K562 (cell line): ENCODE data around the gene ARHGAP25. TPM values are rescaled to one million over a fixed set of nuclear protein-coding genes. Genes with fewer than 3 reads are reported as not detected.
A peak's percentile ranks its signal among the peaks of the same experiment; 100 is the strongest.

Experiments
- CBFB ChIP-seq: sonication (generic); formaldehyde crosslinking; IDR thresholded peaks from 2 replicates; pipeline ENCODE4 v1.4.0; 2020; ENCODE audit warnings: mild to moderate bottlenecking, missing genetic modification reagents
- CEBPG ChIP-seq, 3 experiments: fragments of 200-800 bp in 1 of 3; sonication (Bioruptor generic) in 1 of 3; sonication (generic) in 1 of 3; formaldehyde crosslinking in 1 of 3; IDR thresholded peaks in 2 of 3; conservative IDR thresholded peaks in 1 of 3; 2 replicates each; pipeline versions ENCODE4 v1.6.1 to v1.8.0; 2016 to 2022; ENCODE audit warnings: missing compliant biosample characterization in 2 of 3, missing genetic modification characterization in 2 of 3, mild to moderate bottlenecking in 1 of 3, missing genetic modification reagents in 1 of 3
- CUX1 ChIP-seq: fragments of 200-800 bp; sonication (Bioruptor generic); IDR thresholded peaks from 2 replicates; pipeline ENCODE4 v1.6.1; 2016; ENCODE audit warnings: missing genetic modification characterization, missing compliant biosample characterization
- DPF2 ChIP-seq: fragments of 450-650 bp; IDR thresholded peaks from 2 replicates; pipeline ENCODE4 v1.6.1; 2016
- EP300 ChIP-seq: IDR thresholded peaks from 2 replicates; pipeline ENCODE4 v1.6.1; 2012; ENCODE audit warnings: low read length, improper control_type of control experiment
- EP400 ChIP-seq: fragments of 450-650 bp; IDR thresholded peaks from 2 replicates; pipeline ENCODE4 v1.6.1; 2017; ENCODE audit warnings: antibody characterized with exemption, mild to moderate bottlenecking, moderate library complexity
- MTA1 ChIP-seq: fragments of 450-650 bp; IDR thresholded peaks from 2 replicates; pipeline ENCODE4 v1.6.1; 2017; ENCODE audit warnings: borderline replicate concordance
- POLR3G ChIP-seq: IDR thresholded peaks from 2 replicates; pipeline ENCODE4 v1.6.1; 2011; ENCODE audit not compliant: insufficient read length, insufficient replicate concordance; ENCODE audit errors: extremely low read depth
- RBM22 ChIP-seq: fragments of 200-400 bp; formaldehyde crosslinking; IDR thresholded peaks from 2 replicates; pipeline ENCODE4 v1.6.1; 2018; ENCODE audit warnings: low read length, low read depth; ENCODE audit not compliant: poor library complexity, severe bottlenecking
- USF2 ChIP-seq: sonication (generic); formaldehyde crosslinking; IDR thresholded peaks from 2 replicates; pipeline ENCODE4 v1.5.0; 2020; ENCODE audit warnings: missing genetic modification reagents
- ZBTB11 ChIP-seq, 3 experiments: fragments of 200-800 bp in 1 of 3; fragments of 250-450 bp in 1 of 3; fragments of 450-650 bp in 1 of 3; sonication (Bioruptor Pico) in 1 of 3; sonication (Bioruptor generic) in 1 of 3; formaldehyde crosslinking in 1 of 3; IDR thresholded peaks; 2 replicates each; pipeline versions ENCODE4 v1.6.1 to v1.8.0; 2016 to 2022; ENCODE audit warnings: mild to moderate bottlenecking in 2 of 3, missing genetic modification characterization in 2 of 3, missing compliant biosample characterization in 1 of 3, moderate library complexity in 1 of 3
- ZNF395 ChIP-seq: fragments of 200-800 bp; sonication (Bioruptor generic); IDR thresholded peaks from 2 replicates; pipeline ENCODE4 v1.6.1; 2017; ENCODE audit warnings: missing genetic modification characterization, missing compliant biosample characterization
- ZNF778 ChIP-seq: fragments of 450-650 bp; formaldehyde crosslinking; IDR thresholded peaks from 2 replicates; pipeline ENCODE4 v1.4.0; 2020; ENCODE audit warnings: mild to moderate bottlenecking, moderate library complexity
- polyA plus RNA-seq, 8 experiments: library from polyadenylated mRNA; depleted of rRNA in 4 of 8; stranded (reverse) in 5 of 8; unstranded in 3 of 8; fragments of >200 nt; fragmentation: Nextera tagmentation in 2 of 8; fragmentation: Illumina TruSeq in 1 of 8; extraction: Ambion mirVana in 2 of 8; extraction: Trizol in 1 of 8; gene quantifications; 2 replicates each; pipeline versions ENCODE4 v1.2.1 to v1.2.3, GENCODE V29; 2011 to 2014; ENCODE audit warnings: inconsistent platforms in 1 of 8, missing spikeins in 1 of 8
- total RNA-seq, 7 experiments: library from RNA; depleted of rRNA in 6 of 7; stranded (reverse); fragments of >200 nt in 6 of 7; fragmentation: Illumina TruSeq in 2 of 7; extraction: Trizol in 2 of 7; gene quantifications; 2 replicates each; pipeline versions ENCODE4 v1.2.1 to v1.2.3, GENCODE V29; 2011 to 2021; ENCODE audit warnings: low replicate concordance in 1 of 7

ARHGAP25 gene
- total and polyA plus RNA-seq, 9 of the 15 experiments (the other 6 are each of a cell fraction or from before 2014, with no cell fraction given): 4.9 to 14.8 (median 10.7) TPM

- no peak for TF ChIP-seq ZBTB11 (CRISPR knock-in tag; IDR thresholded peaks at IDR 0.05)
- TF ChIP-seq CUX1: peak; percentile 24; the same call in 1 of the 2 replicates
- TF ChIP-seq USF2 (CRISPR knock-in tag): peak; percentile 91
- TF ChIP-seq CBFB (CRISPR knock-in tag): 0 out of 2 replicates have a peak, but pooled peaks have one; percentile 49
- TF ChIP-seq MTA1: peak; percentile 61; the same call in 1 of the 2 replicates
- 0 out of 2 replicates have a peak, but pooled peaks have one; percentile 50 for TF ChIP-seq EP400
- no peak for TF ChIP-seq CEBPG (CRISPR knock-in tag; IDR thresholded peaks at IDR 0.05)
- TF ChIP-seq CEBPG (tag; conservative IDR thresholded peaks at IDR 0.05 in 1 of 2, IDR thresholded peaks at IDR 0.05 in 1 of 2): no peak
- TF ChIP-seq EP300: 0 out of 2 replicates have a peak, but pooled peaks have one; percentile 23
- no peak for TF ChIP-seq POLR3G
- TF ChIP-seq ZNF778 (CRISPR knock-in tag): no peak
- TF ChIP-seq RBM22: no peak
- peak; percentile 64 for TF ChIP-seq ZNF395 (CRISPR knock-in tag)
- peak; percentile 67 for TF ChIP-seq DPF2
Measured at GRCh38 chr2:68828887-68829708, 94.5 kb downstream of the ARHGAP25 start (continued).
